ENCODE measurements around the gene EHHADH. TPM values are rescaled to one million over a fixed set of nuclear protein-coding genes. Genes with fewer than 3 reads are reported as not detected.

EHHADH gene
- total and polyA plus RNA-seq, 2 experiments from 2014 or later = 2.5 to 6.0 TPM

GRCh38 chr3:185175370-185175987 lies 78.4 kb downstream of the EHHADH start (continued):
- TF ChIP-seq CREB1 (CRISPR knock-in tag; IDR thresholded peaks at IDR 0.05; ENCODE audit: low read depth) (no peak), ZNF331 (CRISPR knock-in tag; IDR thresholded peaks at IDR 0.05; ENCODE audit: low read depth) (no peak), POLR2AphosphoS5 (IDR thresholded peaks at IDR 0.05; ENCODE audit: low read depth) (no peak), EZH2phosphoT487 (IDR thresholded peaks at IDR 0.05; ENCODE audit: unreplicated experiment) (no peak)

DNA sequence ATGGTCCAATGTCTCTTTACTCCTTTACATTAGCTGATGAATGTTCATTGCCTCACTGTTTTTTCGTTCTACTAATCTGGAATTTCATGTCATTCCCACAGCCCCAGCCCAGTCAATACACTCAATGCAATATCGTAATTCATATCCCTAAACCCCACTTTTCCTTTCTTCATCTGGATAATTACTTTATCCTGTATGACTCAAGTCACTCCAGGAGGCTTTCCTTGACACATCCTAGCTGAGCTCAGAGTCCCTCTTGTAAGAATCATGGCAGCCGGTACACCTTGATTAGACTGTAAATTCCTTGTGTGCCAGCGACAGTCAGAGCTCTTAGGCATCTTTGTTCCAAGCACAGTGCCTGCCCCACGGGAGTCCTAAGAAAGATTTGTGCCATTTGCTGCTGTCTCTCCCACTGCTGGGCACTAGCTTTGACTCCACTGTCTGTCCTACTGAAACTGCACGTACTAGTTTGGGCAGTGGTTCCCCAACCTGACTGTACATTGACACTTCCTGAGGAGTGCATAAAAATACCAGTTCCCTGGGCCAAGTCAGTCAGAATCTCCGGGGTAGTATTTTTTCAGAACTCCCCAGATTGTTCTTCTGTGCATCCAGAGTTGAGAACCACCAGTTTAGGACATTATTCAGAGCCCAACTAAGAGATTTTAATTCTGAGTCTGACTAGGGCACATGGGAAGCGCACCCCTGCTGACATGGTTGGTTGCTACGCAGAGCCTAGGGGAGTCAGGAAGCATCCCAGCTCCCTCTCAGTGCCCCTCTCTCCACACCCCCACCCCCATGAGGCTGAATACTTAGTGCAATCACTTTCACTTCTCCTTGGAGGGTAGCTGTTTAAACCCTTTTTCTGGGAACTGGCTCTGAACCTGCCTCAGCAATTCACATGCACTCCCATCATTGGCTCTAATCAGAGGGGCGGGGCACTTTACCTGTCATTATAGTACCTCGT lies 81.5 kb downstream of the EHHADH start:
- Mint-ChIP-seq H3K27me3 (ENCODE audit: insufficient read depth, low read depth, poor library complexity) (peaks cover 2% of the 10 kb centered on the region), H3K4me3 (no peak overlapping the region), H3K9me3 (no peaks in the 10 kb centered on the region), H3K36me3 (ENCODE audit: low read depth) (no peaks in the 10 kb centered on the region), H3K27ac (no peak overlapping the region), H3K4me1 (peaks cover 22% of the 10 kb centered on the region)
- no peak overlapping the region for H3K4me2 ChIP-seq
- H3K27me3 ChIP-seq (ENCODE audit: insufficient read depth) = no peaks in the 10 kb centered on the region
- H3K79me2 ChIP-seq (replicated peaks; ENCODE audit: insufficient read depth) = no peaks in the 10 kb centered on the region
- TF ChIP-seq EZH2phosphoT487 (IDR thresholded peaks at IDR 0.05; ENCODE audit: unreplicated experiment) = no peak
- H2AFZ ChIP-seq = peak overlapping the region; percentile 45; the same call in 1 of the 2 replicates
- no peaks in the 10 kb centered on the region for H3K36me3 ChIP-seq (ENCODE audit: insufficient read depth)
- H3K4me1 ChIP-seq (ENCODE audit: insufficient read depth) = peaks cover 11% of the 10 kb centered on the region
- peak; percentile 27 for DNase-seq (ENCODE audit: low spot score)
- no peaks in the 10 kb centered on the region for H3K9me2 ChIP-seq (ENCODE audit: insufficient read depth)
- H3K27ac ChIP-seq (ENCODE audit: low read depth) = no peak overlapping the region
- no peaks in the 10 kb centered on the region for H3F3A ChIP-seq (replicated peaks; ENCODE audit: low read depth)
- ATAC-seq = peak; percentile 39
- H3K4me3 ChIP-seq = no peak overlapping the region
- no peaks in the 10 kb centered on the region for H4K20me1 ChIP-seq (replicated peaks; ENCODE audit: insufficient read depth)

DNA sequence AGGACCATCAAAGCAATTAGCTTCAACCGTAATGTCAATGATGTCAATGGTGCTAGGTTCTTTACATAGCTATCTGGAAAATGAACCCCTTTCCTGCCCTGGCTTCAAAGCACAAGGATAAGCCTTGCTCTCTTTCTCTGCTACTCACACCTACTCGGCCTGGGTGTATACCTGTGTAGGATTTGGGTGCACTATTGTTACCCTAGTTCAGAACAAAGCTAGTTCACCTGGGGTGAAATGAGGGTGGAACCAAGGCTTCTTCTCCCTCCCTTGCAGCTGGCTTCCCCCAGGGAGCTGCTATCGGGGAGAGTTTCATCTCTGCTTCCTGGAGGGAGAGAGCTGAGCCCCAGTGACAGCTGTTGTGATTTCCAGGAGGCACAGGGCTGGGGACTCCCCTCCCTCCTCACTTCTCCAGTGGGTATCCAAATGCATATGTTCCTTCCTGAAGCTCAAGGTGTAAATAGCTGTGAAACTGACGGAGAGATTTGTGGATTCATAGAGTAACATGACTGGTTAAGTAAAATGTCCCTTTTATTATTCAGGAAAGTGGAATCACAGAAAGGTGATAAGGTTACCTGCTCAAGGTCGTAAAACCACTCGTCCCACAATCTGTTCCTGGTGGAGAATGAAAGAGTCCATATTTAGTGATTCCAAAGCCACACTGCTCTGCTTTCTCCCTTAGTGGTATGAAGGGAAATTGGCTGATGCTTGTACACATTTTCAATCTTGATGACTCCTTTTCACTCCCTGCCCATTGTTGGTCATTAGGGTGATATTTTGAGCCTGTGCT lies 89.2 kb downstream of the EHHADH start:
- Histone ChIP-seq H3K4me1 (ENCODE audit: insufficient read depth) (no peaks in the 10 kb centered on the region), H3K4me3 (no peak overlapping the region)
- TF ChIP-seq, protein P1, sequence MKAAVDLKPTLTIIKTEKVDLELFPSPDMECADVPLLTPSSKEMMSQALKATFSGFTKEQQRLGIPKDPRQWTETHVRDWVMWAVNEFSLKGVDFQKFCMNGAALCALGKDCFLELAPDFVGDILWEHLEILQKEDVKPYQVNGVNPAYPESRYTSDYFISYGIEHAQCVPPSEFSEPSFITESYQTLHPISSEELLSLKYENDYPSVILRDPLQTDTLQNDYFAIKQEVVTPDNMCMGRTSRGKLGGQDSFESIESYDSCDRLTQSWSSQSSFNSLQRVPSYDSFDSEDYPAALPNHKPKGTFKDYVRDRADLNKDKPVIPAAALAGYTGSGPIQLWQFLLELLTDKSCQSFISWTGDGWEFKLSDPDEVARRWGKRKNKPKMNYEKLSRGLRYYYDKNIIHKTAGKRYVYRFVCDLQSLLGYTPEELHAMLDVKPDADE (IDR thresholded peaks at IDR 0.05) = no peak
- no peak for TF ChIP-seq NANOG (IDR thresholded peaks at IDR 0.05; ENCODE audit: borderline replicate concordance)
- no peak for TF ChIP-seq EZH2 (IDR thresholded peaks at IDR 0.05; ENCODE audit: low read depth, unreplicated experiment)
- no peak for TF ChIP-seq ZNF331 (CRISPR knock-in tag; IDR thresholded peaks at IDR 0.05; ENCODE audit: low read depth)
- no peak for TF ChIP-seq POLR2AphosphoS5 (IDR thresholded peaks at IDR 0.05; ENCODE audit: low read depth)
- TF ChIP-seq, protein P2, sequence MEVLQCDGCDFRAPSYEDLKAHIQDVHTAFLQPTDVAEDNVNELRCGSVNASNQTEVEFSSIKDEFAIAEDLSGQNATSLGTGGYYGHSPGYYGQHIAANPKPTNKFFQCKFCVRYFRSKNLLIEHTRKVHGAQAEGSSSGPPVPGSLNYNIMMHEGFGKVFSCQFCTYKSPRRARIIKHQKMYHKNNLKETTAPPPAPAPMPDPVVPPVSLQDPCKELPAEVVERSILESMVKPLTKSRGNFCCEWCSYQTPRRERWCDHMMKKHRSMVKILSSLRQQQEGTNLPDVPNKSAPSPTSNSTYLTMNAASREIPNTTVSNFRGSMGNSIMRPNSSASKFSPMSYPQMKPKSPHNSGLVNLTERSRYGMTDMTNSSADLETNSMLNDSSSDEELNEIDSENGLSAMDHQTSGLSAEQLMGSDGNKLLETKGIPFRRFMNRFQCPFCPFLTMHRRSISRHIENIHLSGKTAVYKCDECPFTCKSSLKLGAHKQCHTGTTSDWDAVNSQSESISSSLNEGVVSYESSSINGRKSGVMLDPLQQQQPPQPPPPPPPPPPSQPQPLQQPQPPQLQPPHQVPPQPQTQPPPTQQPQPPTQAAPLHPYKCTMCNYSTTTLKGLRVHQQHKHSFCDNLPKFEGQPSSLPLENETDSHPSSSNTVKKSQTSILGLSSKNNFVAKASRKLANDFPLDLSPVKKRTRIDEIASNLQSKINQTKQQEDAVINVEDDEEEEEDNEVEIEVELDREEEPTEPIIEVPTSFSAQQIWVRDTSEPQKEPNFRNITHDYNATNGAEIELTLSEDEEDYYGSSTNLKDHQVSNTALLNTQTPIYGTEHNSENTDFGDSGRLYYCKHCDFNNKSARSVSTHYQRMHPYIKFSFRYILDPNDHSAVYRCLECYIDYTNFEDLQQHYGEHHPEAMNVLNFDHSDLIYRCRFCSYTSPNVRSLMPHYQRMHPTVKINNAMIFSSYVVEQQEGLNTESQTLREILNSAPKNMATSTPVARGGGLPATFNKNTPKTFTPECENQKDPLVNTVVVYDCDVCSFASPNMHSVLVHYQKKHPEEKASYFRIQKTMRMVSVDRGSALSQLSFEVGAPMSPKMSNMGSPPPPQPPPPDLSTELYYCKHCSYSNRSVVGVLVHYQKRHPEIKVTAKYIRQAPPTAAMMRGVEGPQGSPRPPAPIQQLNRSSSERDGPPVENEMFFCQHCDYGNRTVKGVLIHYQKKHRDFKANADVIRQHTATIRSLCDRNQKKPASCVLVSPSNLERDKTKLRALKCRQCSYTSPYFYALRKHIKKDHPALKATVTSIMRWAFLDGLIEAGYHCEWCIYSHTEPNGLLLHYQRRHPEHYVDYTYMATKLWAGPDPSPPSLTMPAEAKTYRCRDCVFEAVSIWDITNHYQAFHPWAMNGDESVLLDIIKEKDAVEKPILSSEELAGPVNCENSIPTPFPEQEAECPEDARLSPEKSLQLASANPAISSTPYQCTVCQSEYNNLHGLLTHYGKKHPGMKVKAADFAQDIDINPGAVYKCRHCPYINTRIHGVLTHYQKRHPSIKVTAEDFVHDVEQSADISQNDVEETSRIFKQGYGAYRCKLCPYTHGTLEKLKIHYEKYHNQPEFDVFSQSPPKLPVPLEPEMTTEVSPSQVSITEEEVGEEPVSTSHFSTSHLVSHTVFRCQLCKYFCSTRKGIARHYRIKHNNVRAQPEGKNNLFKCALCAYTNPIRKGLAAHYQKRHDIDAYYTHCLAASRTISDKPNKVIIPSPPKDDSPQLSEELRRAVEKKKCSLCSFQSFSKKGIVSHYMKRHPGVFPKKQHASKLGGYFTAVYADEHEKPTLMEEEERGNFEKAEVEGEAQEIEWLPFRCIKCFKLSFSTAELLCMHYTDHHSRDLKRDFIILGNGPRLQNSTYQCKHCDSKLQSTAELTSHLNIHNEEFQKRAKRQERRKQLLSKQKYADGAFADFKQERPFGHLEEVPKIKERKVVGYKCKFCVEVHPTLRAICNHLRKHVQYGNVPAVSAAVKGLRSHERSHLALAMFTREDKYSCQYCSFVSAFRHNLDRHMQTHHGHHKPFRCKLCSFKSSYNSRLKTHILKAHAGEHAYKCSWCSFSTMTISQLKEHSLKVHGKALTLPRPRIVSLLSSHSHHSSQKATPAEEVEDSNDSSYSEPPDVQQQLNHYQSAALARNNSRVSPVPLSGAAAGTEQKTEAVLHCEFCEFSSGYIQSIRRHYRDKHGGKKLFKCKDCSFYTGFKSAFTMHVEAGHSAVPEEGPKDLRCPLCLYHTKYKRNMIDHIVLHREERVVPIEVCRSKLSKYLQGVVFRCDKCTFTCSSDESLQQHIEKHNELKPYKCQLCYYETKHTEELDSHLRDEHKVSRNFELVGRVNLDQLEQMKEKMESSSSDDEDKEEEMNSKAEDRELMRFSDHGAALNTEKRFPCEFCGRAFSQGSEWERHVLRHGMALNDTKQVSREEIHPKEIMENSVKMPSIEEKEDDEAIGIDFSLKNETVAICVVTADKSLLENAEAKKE (CRISPR knock-in tag; IDR thresholded peaks at IDR 0.05) = no peak

More for the DNA sequence above, 89.2 kb downstream of the EHHADH start:
- Histone ChIP-seq H3K27me3 (ENCODE audit: insufficient read depth) (no peaks in the 10 kb centered on the region), H3K27ac (ENCODE audit: low read depth) (no peak overlapping the region), H3K79me2 (replicated peaks; ENCODE audit: insufficient read depth) (no peaks in the 10 kb centered on the region), H2AFZ (no peak overlapping the region), H3F3A (replicated peaks; ENCODE audit: low read depth) (no peaks in the 10 kb centered on the region), H3K36me3 (ENCODE audit: insufficient read depth) (no peaks in the 10 kb centered on the region), H3K9me2 (ENCODE audit: insufficient read depth) (peaks cover 5% of the 10 kb centered on the region; the same call in 1 of the 2 replicates), H3K4me2 (no peak overlapping the region), H4K20me1 (replicated peaks; ENCODE audit: insufficient read depth) (no peaks in the 10 kb centered on the region)
- Mint-ChIP-seq H3K27ac (0 out of 2 replicates have a peak overlapping the region, but pooled peaks have one; percentile 21), H3K36me3 (ENCODE audit: low read depth) (no peaks in the 10 kb centered on the region), H3K4me1 (peaks cover 8% of the 10 kb centered on the region), H3K27me3 (ENCODE audit: insufficient read depth, low read depth, poor library complexity) (peaks cover 2% of the 10 kb centered on the region), H3K4me3 (no peak overlapping the region), H3K9me3 (no peaks in the 10 kb centered on the region)
- ATAC-seq (no peak; the same call in 2 of the 3 replicates), DNase-seq (ENCODE audit: low spot score) (no peak)

All from GM23338 (cell line).